Uterus (tissue), 4 donors: Measurements from ENCODE around the gene XRN2. TPM values are rescaled to one million over a fixed set of nuclear protein-coding genes. Genes with fewer than 3 reads are reported as not detected.

ENCODE experiments used
- DNase-seq, 2 donors: peaks; one replicate each; pipeline ENCODE4 v3.0.0-alpha.2; 2019 to 2020
- H3K27ac ChIP-seq, 2 donors: fragments of 200-600 bp; sonication (generic); 1 replicate in 1 of 2; 2 replicates in 1 of 2; pipeline ENCODE4 v1.5.1; 2016 to 2018
- H3K27me3 ChIP-seq, 2 donors: fragments of 200-600 bp; sonication (generic); one replicate each; pipeline ENCODE4 v1.5.1; 2018 to 2019; ENCODE audit warnings: control low read depth in 1 of 2
- H3K36me3 ChIP-seq, 2 donors: fragments of 200-600 bp; sonication (generic); one replicate each; pipeline ENCODE4 v1.5.1; 2019; ENCODE audit warnings: control low read depth in 1 of 2
- H3K4me1 ChIP-seq, 2 donors: fragments of 200-600 bp; sonication (generic); one replicate each; pipeline ENCODE4 v1.5.1; 2018 to 2019; ENCODE audit warnings: control low read depth in 1 of 2
- H3K4me3 ChIP-seq, 2 donors: fragments of 200-600 bp; sonication (generic); 1 replicate in 1 of 2; 2 replicates in 1 of 2; pipeline ENCODE4 v1.5.1; 2018 to 2019; ENCODE audit warnings: mild to moderate bottlenecking in 1 of 2
- H3K9me3 ChIP-seq, 2 donors: fragments of 200-600 bp; sonication (generic); one replicate each; pipeline ENCODE4 v1.5.1; 2019; ENCODE audit warnings: control low read depth in 1 of 2
- POLR2A ChIP-seq, 2 donors: fragments of 450-650 bp; IDR thresholded peaks; one replicate each; pipeline ENCODE4 v1.6.1; 2016; ENCODE audit warnings: antibody characterized with exemption in 2 of 2, mild to moderate bottlenecking in 1 of 2, moderate library complexity in 1 of 2
- intact Hi-C: fragments of 100-400 bp; cut with DNase I; formaldehyde crosslinking; loops from one replicate; pipeline ENCODE4 v1.15.1; 2023; ENCODE audit warnings: low total_unique reads
- total RNA-seq, 4 donors: library from RNA; depleted of rRNA in 3 of 4; stranded (reverse); fragments of >200 nt in 3 of 4; gene quantifications; one replicate each; pipeline versions ENCODE4 v1.1.0 to v1.2.4, GENCODE V29; 2014 to 2023
- TF ChIP-seq, protein P1 (sequence below), 4 experiments: fragments of 200-600 bp in 2 of 4; fragments of 450-650 bp in 2 of 4; sonication (generic) in 2 of 4; IDR thresholded peaks; one replicate each; pipeline ENCODE4 v1.5.1; 2016 to 2019; ENCODE audit warnings: antibody characterized with exemption in 4 of 4, mild to moderate bottlenecking in 2 of 4, moderate library complexity in 1 of 4
- donor health status: DM: yes; HTN: yes; CAD: no.

The XRN2 gene
- total RNA-seq, 4 donors from 2014 or later = 32.6 to 100 (median 51.7) TPM

DNA sequence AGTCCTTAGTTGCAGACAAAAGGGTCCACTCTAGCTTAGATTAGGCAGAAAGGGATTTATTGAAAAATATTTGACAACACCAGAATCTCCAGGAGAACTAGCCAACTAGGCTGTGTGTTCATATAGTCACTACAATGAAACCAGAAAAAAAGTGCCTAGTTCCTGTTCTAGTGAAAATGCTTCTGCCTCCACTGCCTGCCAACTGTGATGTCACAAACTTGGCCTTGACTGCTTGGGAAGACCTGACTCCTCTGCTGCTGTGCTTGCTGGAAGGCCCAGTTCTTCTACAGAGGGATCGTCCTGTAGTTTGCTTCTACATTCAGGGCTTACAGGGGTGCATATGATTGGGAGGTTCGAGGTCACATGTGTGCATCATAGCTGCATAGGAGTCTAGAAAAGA, 40.3 kb upstream of the XRN2 start:
- Histone ChIP-seq H3K4me1 (no peaks in the 10 kb centered on the region), H3K9me3 (no peaks in the 10 kb centered on the region), H3K27me3 (no peaks in the 10 kb centered on the region), H3K4me3 (no peak overlapping the region), H3K27ac (no peak overlapping the region), H3K36me3 (no peaks in the 10 kb centered on the region)
- TF ChIP-seq POLR2A (IDR thresholded peaks at IDR 0.05) = no peak
- intact Hi-C loops = no loop called here
- no peak for DNase-seq

GRCh38 chr20:21265261-21266190, 37.6 kb upstream of the XRN2 start:
- no peak overlapping the region for H3K27ac ChIP-seq
- no peaks in the 10 kb centered on the region for H3K9me3 ChIP-seq
- no peaks in the 10 kb centered on the region for H3K27me3 ChIP-seq
- TF ChIP-seq, protein P1, sequence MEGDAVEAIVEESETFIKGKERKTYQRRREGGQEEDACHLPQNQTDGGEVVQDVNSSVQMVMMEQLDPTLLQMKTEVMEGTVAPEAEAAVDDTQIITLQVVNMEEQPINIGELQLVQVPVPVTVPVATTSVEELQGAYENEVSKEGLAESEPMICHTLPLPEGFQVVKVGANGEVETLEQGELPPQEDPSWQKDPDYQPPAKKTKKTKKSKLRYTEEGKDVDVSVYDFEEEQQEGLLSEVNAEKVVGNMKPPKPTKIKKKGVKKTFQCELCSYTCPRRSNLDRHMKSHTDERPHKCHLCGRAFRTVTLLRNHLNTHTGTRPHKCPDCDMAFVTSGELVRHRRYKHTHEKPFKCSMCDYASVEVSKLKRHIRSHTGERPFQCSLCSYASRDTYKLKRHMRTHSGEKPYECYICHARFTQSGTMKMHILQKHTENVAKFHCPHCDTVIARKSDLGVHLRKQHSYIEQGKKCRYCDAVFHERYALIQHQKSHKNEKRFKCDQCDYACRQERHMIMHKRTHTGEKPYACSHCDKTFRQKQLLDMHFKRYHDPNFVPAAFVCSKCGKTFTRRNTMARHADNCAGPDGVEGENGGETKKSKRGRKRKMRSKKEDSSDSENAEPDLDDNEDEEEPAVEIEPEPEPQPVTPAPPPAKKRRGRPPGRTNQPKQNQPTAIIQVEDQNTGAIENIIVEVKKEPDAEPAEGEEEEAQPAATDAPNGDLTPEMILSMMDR (IDR thresholded peaks at IDR 0.05) = no peak
- no peak for TF ChIP-seq POLR2A (IDR thresholded peaks at IDR 0.05)
- no peaks in the 10 kb centered on the region for H3K4me1 ChIP-seq
- no peak for DNase-seq
- H3K36me3 ChIP-seq = no peaks in the 10 kb centered on the region
- intact Hi-C loops = no loop called here
- H3K4me3 ChIP-seq = no peak overlapping the region

DNA sequence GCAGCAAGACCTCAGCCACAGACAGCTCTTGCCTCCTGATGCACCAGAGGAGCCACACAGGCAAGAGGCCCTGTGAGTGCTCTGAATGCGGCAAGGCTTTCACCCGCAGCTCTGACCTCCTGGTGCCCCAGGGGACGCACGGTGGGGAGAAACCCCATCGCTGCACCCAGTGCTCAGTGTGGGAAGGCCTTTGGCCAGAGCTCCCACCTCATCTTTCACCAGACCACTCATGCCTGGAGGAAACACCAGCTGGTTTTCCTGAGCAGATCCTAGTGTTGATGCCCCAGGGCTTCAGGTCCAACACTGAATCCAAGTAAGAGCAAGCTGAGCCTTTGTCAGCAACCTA, 37.0 kb upstream of the XRN2 start:
- TF ChIP-seq, protein P1 (IDR thresholded peaks at IDR 0.05) = no peak
- TF ChIP-seq POLR2A (IDR thresholded peaks at IDR 0.05) = no peak
- intact Hi-C loops = no loop called here
- no peaks in the 10 kb centered on the region for H3K27me3 ChIP-seq

GRCh38 chr20:21269772-21270171, 33.4 kb upstream of the XRN2 start:
- H3K27me3 ChIP-seq = no peaks in the 10 kb centered on the region
- no peak for DNase-seq
- no peaks in the 10 kb centered on the region for H3K4me1 ChIP-seq
- no peak overlapping the region for H3K27ac ChIP-seq
- no peaks in the 10 kb centered on the region for H3K36me3 ChIP-seq
- intact Hi-C loops = no loop called here
- TF ChIP-seq, protein P1 (IDR thresholded peaks at IDR 0.05) = no peak
- no peak for TF ChIP-seq POLR2A (IDR thresholded peaks at IDR 0.05)
- H3K9me3 ChIP-seq = no peaks in the 10 kb centered on the region
- no peak overlapping the region for H3K4me3 ChIP-seq

More for the DNA sequence above, 37.0 kb upstream of the XRN2 start:
- DNase-seq = no peak
- no peaks in the 10 kb centered on the region for H3K36me3 ChIP-seq
- no peaks in the 10 kb centered on the region for H3K9me3 ChIP-seq
- no peaks in the 10 kb centered on the region for H3K4me1 ChIP-seq
- no peak overlapping the region for H3K4me3 ChIP-seq
- no peak overlapping the region for H3K27ac ChIP-seq

- TF ChIP-seq POLR2A (IDR thresholded peaks at IDR 0.05) = no peak
- TF ChIP-seq, protein P1 (IDR thresholded peaks at IDR 0.05) = no peak
- intact Hi-C loops = no loop called here
Measured at GRCh38 chr20:21270806-21271205, 32.3 kb upstream of the XRN2 start.

More at GRCh38 chr20:21270806-21271205, 32.3 kb upstream of the XRN2 start:
- H3K36me3 ChIP-seq = no peaks in the 10 kb centered on the region
- H3K4me3 ChIP-seq = no peak overlapping the region
- no peaks in the 10 kb centered on the region for H3K4me1 ChIP-seq
- no peak for DNase-seq
- H3K27ac ChIP-seq = no peak overlapping the region
- H3K9me3 ChIP-seq = no peaks in the 10 kb centered on the region
- H3K27me3 ChIP-seq = no peaks in the 10 kb centered on the region
